Raji (cell line): ENCODE results near the gene SOX18.

Source experiments
- POLR2A ChIP-seq: IDR thresholded peaks from 2 replicates; pipeline ENCODE4 v1.6.1; 2011; ENCODE audit warnings: low read depth, low read length, control low read depth; ENCODE audit not compliant: insufficient read depth

SOX18 gene

DNA sequence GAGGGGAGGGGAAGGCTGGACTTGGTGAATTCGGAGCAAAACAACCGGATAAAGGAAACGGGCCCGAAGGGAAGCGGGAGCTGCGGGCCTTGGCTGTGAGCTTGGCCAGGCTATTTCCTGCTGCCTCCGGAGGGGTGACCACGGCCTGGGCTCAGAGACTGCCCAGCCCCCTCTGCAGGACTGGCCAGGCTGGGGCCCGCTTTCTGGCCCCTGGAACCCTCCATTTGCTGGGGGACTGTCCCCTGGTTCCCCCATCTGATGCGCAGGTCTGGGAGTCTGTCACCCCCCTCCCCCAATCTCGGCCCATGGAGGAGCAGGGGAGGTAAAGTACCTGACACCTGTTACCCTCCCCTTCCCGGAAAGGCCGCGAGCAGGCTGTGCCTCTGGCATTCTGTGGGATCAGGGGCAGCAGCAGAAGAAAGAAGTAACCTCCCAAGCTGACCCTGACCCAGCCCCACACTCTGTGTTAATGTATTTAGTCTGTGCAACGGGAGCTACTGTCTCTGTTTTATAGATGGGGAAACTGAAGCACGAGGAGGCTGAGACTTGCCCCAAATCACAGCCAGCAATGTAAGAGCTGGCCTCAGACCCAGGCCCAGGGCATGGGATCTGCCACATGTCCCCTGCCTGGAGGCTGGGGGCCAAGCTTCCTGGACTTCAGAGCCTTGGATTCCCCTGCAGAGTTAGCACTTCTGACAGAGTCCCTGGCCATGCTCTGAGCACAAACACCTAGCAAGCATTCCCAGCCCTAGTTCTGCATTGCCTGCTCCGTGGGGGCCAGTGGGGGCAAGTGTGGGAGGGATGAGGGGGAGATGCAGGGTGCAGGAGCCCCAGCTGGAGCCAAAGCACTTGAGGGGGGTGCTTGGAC lies 9.9 kb downstream of the SOX18 start:
- TF ChIP-seq POLR2A, result no peak

DNA sequence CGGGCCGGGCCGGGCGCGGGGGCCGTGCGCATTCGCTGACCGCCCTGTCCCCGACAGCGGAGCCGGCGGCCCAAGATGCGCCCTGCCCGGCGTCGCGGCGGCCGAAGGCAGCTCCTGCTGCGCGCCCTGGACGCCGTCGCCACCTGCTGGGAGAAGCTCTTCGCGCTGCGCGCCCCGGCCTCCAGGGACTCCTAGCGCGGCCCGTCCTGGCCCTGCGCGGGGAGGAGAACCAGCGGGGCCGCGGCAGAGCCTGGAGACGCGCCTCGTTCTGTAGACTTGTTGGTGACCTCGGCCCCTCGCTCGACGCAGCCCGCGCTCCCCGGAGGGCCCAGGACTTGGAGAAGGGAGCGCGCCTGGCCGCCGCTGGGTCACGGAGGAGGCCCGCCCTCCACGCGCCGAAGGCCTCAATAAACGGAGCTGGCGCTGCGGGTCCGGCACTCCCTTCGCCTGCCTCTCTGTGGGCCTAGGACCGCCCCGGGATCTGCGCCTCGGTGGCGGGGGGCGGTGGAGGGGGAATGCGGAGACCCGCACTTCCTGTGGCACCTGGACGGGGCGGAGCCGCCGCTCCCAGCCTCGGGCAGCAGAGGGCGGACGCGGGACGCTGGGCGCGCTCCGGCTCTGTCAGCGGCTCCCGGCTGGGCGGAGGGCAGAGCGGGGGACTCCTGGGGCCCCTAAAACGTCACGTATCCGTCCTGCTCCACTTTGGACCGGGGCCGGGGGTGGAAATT lies 10.7 kb downstream of the SOX18 start:
- TF ChIP-seq POLR2A, result peak; percentile 50

DNA sequence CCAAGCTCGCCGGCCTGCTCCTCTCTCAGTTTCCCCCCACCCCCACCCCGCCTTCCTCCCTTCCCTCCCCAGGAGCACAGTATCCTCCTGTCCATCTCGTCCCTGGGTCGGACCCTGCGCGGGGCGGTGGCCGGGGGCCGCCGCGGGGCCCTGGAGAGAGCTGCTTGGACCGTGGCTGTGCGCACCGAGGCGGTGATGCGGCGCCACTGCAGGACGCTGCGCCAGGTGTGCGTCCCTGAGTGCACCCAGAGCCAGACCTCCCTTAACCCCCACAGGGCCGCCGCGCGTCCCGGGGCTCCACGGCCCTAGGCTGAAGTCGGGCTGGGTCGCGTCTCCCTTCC lies 11.2 kb downstream of the SOX18 start:
- no peak for TF ChIP-seq POLR2A

GRCh38 chr20:64037498-64038213 lies 11.8 kb downstream of the SOX18 start:
- no peak for TF ChIP-seq POLR2A

- TF ChIP-seq POLR2A, result no peak
Observed at GRCh38 chr20:64037199-64037497, 12.3 kb downstream of the SOX18 start.

DNA sequence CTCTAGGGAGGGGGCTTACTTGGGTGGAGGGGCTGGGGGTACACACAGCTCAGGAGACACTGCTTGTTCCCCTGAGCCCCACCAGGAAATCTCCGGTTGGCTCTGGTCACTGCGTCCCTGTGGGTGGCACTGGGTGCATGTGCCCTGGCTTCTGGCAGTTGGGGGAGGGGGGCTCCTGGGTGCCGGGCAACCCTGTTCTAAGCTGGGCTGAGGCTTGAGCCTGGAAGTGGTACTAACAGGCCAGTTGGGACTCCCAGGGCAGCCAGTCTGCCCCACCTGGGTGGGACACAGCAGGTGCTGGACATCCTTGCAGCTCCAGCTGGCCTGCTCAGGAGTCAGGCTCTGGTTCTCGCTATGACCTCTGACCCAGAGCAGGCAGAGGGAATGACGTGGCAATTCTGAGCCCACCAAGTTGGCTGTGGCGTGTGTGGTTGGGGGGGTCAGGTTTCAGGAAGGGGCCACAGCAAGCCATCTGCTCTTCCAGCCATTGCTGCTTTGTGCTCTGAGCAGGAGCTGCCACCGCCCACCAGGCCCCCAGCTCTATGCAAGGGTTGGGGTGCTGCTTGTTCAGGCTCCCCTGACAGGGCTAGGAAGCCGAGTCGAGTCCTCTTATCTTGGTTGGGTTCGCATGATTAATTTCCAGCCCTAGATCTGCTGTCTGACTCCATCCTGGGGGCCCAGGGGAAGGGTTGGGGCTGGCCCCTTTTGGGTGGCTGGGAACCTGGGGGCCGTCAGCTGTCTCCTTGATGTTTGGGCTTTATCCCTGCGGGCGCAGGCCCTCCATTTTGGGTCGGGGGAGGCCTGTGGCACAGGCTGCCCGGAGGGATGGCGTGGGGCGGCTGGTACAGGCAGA lies 12.9 kb downstream of the SOX18 start:
- TF ChIP-seq POLR2A, result no peak

DNA sequence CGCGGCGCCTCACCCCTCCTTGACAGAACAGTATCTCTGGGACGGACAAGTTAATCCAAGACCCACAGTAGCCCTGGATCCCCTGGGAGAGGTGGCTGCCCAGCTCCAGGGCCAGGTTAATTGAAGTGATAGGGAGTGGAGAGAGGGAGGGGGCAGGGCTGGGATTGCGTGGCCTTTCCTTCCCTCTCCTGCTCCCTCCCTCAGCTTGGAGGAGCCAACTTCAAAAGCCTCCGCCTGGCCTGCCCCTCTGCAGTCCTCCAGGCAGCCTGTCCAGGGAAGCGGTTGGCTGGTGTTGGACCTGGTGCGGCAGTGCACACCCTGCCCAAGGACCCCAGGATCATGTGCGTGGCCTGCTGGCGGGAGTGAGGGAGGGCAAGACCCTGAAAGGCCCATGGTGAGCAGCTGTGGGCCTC lies 13.5 kb downstream of the SOX18 start, which contains the start of gene C20orf204:
TSS of gene C20orf204 (plus strand) at position 250 of the 413 bp plus-strand sequence. CDS start at position 392, 142 bp downstream.
- no peak for TF ChIP-seq POLR2A

GRCh38 chr20:64035066-64035932 lies 14.1 kb downstream of the SOX18 start:
- no peak for TF ChIP-seq POLR2A

- no peak for TF ChIP-seq POLR2A
Observed at GRCh38 chr20:64033981-64034493, 15.4 kb downstream of the SOX18 start.

DNA sequence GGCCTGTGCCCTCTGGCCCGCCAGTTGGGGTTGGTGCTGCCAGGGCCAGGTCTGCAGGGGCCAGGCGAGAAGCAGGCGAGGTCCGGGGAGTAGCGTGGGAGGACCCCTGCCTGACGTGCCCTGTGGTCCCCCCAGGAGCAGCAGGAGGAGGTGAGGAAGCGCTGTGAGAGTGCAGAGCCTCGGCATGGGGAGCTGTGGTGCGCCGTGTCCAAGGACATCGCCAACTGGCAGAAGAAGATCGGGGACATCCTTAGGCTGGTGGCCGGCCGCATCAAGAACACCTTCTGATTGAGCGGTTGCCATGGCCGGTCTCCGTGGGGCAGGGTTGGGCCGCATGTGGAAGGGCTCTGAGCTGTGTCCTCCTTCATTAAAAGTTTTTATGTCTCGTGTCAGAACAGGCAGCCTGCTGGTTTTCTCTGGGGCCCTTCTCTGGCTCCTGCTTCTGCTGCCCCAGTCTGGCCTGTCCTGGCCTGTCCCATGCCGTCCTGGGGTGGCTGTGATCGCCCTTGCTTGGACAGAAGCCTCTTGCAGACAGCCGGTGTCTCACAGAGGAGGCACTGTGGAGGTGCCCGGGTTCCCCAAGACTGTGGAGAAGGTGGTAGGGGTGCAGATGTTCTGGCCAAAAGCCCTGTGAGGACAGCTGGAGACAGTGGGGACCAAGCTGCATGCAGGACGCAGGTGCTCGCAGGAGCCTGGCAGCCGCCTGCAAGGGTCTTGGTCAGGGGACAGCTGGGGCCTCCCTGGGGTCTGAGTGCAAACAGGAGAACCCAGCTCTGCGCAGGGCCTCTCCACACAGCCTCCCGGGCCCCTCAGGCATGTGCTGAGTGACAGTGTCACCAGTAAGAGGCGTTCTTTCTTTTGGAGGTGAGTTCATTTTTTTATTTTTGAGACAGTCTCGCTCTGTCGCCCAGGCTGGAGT lies 16.5 kb downstream of the SOX18 start:
- TF ChIP-seq POLR2A, result no peak

GRCh38 chr20:64031822-64032314 lies 17.6 kb downstream of the SOX18 start:
- TF ChIP-seq POLR2A, result no peak

GRCh38 chr20:64030371-64031134 lies 18.9 kb downstream of the SOX18 start:
- TF ChIP-seq POLR2A, result no peak
